Caki2 (cell line): Measurements from ENCODE around the gene PAOX. TPM values are rescaled to one million over a fixed set of nuclear protein-coding genes. Genes with fewer than 3 reads are reported as not detected.
"Not testable (repeated sequence)": the region's sequence is repeated elsewhere in the genome, so short reads cannot be mapped to it uniquely, and the experiment has no call there.

Source experiments
- DNase-seq: peaks from one replicate; pipeline ENCODE4 v3.0.0-alpha.2; 2015; ENCODE audit warnings: low read depth
- in situ Hi-C: cut with HindIII; loops from 2 replicates; pipeline ENCODE4 v1.10.0; 2016; ENCODE audit warnings: low sequenced_read_pairs, low pct_unique_long_range_greater_than_20kb, mixed read lengths
- total RNA-seq: library from RNA; depleted of rRNA; stranded (reverse); fragments of >200 nt; shearing (Covaris generic); gene quantifications from 2 replicates; pipeline ENCODE4 v1.2.3, GENCODE V29; 2014; ENCODE audit warnings: low replicate concordance

Gene PAOX
- total RNA-seq, 1 experiment from 2014 or later = 12.1 TPM

DNA sequence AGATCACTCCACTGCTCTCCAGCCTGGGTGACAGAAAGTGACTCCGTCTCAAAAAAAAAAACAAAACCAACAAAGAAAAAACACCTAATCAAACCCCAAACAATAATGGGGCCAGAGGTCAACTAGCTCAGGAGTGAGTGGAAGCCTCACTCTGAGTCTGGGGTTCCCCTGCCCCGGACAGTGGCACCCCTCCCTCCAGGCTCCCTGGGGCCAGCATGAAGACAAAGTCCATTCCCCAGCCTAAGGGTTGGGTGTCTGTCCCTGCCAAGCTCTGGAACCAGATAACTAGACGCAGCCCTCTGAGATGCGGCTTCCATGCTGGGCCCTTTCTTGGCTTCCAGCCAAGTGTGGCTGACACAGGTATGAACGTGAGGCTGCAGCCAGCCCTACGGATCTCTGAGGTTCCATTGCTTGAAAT lies 19.5 kb upstream of the PAOX start:
- DNase-seq = no peak
- in situ Hi-C loops = no loop called here

DNA sequence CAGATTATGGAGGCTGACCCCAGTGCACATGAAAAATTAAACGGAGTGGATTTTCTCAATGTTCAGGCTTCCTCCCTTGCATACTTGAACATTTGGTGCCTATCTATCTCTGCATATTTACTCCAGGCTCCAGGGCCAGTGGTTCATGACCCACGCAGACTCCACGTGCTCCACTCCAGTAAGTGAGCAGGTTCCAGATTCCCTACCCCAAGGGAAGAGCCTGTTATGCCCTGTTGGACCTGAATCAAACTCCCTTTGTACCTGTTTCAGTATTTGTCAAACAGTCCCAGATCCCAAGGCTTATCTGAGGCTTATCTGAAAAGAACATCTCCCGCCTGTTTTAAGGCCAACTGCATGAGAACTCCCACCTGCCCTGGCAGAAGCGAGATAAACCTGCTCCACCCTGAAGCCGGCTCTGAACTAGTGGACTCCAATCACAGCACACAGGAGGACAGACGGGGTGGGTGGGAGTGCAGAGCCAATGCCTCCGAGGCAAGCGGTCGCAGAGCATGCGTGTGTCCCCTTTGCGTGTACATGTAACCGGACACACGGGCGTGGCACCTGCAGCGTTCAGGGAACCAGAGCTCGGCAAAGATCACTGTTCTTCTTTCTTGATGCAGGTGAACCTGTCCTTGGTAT lies 19.0 kb upstream of the PAOX start:
- in situ Hi-C loops = no loop called here
- no peak for DNase-seq

DNA sequence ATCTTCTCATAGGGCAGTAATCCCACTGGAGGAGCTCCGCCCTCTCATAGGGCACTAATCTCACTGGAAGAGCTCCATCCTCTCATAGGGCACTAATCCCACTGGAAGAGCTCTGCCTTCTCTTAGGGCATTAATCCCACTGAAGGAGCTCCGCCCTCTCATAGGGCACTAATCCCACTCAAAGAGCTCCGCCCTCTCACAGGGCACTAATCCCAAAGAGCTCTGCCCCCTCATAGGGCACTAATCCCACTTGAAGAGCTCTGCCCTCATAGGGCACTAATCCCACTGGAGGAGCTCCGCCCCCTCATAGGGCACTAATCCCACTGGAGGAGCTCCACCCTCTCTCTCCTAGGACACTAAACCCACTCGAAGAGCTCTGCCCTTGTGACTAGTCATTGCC lies 17.8 kb upstream of the PAOX start:
- in situ Hi-C loops = no loop called here
- DNase-seq = no peak

DNA sequence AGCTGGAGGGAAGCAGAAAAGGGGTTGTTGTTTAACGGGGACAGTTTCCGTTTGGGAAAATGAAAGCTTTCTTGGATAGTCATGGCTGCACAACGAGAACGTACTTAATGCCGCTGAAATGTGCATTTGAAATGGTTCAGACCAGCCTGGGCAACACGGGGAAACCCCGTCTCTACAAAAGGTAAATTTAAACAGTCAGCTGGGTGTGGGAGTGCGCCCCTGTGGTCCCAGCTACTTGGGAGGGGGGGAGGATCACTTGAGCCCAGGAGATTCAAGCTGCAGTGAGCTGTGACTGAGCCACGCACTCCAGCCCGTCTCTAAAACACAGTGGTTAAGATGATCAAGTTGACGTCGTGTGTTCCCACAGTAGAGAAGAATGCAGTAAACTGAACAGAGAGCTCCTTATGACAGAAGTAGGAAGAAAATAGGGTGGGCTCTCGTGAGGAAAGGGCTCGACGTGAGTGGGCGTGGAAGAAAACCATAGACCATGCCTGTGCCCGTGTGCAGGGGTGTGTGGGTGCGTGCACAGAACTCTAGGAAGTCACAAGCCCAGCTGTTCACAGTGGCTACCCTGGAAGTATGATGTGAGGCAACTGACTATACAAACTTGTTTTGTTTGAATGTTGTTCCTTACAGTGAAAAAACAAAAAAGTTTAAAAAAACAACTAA lies 17.2 kb upstream of the PAOX start:
- in situ Hi-C loops = no loop called here
- no peak for DNase-seq

DNA sequence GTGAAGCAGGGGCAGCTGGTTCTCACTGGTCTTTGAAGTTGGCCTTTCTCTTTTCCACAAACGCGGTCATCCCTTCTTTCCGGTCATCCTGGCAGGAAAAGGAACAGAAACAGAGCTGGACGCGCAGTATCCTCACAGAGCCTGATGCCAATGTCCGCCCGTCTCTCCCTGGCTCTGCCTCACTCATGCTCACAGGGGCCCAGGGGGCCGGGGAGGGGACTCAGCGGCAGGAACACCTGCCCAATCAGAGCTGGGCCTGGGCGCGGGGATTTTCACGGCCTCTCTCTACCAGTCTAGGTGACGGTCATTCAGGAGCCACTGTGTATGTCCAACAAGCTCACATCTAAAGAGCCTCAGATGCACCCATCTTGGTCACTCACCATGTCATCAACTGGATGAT lies 16.2 kb upstream of the PAOX start:
- DNase-seq = no peak
- in situ Hi-C loops = no loop called here

DNA sequence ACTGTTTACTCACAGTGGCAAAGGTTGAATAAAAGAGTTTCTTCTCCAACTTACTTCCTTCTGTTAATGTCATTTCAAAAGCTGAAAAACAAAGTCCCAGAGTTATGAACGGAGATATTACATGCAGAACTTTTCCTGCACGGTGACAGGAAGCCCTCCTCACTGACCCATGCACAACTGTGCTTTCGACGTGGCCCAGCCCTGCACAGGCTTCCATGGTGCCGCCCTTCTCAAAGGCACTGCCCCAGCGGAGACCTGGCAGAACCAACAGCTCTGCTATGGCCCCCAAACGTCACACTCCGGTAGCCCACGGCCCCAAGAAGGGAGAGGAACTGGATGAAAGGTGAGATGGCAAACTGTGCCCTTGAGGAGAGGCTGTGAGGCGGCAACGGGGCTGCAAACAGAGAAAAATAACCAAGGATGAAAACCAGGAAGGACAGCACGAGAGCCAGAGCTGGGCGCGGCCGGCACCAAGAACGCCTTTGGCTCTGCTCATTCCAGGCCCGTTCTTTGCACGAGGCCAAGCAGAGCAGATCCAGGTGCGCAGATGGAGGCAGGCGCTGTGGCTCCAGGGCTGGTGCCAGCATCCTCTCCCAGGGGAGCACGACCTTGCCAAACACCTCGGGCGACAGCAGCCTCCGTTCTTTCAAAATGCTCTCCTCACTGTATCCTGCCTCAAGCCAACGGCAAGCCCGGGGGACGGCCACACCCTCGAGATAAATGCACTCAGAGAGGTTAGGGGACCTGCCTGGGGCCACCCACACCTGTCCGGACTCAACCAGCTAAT lies 14.2 kb upstream of the PAOX start:
- in situ Hi-C loops = no loop called here
- DNase-seq = no peak

DNA sequence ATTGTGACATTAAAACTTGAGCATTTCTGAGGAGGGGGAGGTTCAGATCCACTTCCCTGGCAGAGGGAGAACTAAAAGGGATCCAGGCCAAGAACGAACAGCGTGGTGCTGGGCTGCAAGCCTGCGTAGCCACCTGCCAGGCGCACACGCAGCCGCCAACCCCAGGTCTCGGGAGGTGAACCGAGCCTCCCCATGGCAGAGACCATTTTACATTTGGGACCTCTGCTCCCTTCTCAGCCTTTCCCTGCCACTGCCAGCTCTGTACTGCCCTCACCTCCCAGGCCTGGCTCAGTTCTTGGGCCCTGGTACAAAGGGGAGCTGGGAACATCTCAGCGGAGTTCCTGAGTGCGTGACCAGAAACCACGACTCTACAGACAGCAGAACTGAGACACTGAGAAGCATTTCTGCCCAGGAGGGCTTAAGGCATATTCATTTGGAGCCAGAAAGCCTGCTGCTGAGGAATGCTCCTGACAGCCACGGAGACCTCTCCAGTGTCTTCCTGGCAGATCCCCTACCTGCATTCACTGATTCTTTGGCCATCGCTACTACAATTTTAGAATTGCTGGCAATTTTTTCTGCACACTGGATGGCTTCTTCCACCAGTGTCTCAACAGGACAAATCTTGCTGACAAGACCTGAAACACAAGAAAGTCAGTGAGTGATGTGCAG lies 13.5 kb upstream of the PAOX start:
- in situ Hi-C loops = no loop called here
- no peak for DNase-seq

DNA sequence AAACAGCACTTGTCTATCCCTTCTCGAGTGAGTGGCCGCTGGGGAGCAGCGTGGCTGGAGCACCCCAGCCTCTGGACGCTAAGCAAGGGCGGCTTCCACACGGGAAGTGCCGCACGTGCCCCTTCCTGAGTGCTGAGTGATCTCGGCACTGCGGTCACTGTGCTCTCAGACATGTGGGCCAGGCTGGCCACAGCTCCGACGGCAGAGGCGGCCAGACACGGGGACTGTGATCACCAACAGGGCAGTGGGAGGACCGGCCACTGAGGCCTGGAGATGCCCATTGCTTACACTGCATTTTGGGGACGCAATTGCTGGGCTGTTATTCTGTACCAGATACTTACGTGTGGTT lies 13.0 kb upstream of the PAOX start:
- in situ Hi-C loops = no loop called here
- DNase-seq = no peak

DNA sequence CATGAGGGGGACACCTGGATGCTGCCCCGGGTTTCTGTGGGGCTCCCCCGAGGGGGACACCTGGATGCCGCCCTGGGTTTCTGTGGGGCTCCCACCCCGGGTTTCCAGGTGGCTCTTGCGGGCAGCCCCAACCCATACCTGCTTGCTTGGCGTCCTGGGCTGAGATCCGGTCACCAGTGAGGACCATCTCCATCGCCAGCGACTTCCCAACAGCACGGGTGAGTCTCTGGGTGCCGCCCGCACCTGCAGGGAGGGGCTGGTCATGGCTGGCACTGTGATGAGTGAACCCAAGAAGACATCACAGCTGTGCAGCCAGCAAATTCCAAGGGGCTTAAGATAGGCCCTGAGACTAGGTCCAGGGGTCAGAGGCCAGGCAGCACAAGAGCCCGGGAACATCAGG lies 12.3 kb upstream of the PAOX start:
- in situ Hi-C loops = no loop called here
- DNase-seq = no peak

DNA sequence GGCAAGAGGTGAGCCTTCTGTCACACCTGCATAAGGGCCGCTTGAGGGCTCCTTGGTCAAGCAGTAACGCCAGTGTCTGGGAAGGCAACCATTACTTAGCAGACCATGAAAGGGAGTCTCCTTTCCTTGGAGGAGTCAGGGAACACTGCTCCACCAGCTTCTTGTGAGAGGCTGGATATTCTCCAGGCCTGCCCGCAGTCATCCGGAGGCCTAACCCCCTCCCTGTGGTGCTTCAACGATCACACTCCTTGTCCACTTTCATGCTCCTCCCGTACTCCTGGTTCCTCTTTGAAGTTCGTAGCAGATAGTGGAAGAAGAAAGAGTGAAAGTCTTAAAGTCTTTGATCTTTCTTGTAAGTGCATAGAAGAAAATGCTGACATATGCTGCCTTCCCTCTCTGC lies 11.6 kb upstream of the PAOX start:
- DNase-seq, in situ Hi-C loops: not testable (repeated sequence)

DNA sequence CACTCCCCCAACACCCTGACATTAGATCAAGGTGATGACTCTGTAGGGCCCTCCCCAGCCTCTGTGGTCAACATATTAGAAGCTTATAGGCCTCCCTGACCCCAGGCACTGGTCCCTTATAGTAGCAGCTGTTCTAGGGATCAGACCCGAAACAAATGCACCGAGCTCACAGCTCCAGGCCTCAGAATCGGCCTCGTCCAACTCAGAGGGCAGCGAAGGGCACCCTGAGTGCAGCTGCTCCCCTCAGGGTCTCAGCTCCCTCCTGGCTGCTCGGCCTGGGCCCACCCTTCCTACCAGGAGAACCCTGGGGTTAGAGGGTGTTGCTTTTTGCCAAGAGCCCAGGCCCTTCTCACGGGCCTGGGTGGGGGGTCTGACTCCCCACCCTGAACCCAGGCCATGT lies 10.9 kb upstream of the PAOX start:
- in situ Hi-C loops = no loop called here
- DNase-seq = no peak

DNA sequence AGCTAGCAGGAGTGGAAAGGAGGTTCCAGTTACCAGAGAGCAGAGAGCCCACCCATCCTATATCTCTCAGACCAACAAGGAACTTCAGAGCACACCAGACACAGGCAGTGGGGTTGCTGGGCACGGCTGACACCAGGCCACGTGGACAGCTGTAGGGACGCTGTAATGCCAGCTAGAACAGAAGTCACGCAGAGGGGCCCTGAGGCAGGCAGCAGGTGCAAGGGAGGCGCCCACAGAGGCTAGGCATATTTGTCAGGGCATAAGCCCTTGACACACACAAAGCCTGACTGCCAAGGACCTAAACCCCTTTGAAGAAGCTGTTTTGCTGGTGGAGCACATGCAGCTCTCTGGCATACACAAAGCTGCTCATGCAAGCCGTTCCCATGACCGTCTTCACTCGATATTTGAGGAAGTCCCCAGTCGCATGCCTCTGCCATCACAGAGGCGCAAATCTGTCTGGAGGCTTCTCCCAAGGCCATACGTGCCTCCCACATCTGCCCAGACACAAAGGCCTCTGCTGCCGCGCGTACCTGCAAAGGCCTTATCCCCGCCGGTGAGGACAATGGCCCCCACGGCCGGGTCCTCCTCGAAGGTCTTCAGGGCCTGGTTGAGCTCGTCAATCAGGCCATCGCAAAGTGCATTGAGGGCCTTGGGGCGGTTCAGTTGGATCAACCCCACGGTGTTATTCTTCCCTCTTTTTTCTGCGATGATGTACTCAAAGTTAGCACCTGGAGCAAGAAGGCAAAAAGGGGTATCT lies 8.9 kb upstream of the PAOX start:
- in situ Hi-C loops = no loop called here
- DNase-seq = no peak

DNA sequence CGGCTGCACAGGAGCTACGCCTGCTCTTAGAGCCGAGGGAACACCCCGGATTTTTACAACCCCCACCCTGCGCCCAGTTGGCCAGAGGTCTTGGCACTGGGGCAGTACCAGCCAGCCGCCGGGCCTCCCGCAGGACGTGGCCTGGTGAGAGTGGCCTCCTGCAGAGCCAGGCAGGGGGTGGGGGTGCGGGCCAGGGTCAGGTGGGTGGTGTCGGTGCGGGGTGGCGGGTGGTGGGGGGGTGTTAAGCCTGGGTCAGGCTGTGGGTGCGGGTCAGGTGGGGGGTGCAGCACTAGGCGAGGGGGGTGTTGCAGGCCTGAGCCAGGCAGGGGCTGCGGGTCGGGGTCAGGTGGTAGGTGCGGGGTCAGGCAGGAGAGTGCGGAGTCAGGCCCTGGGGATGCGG lies 6.6 kb upstream of the PAOX start:
- in situ Hi-C loops = no loop called here

DNA sequence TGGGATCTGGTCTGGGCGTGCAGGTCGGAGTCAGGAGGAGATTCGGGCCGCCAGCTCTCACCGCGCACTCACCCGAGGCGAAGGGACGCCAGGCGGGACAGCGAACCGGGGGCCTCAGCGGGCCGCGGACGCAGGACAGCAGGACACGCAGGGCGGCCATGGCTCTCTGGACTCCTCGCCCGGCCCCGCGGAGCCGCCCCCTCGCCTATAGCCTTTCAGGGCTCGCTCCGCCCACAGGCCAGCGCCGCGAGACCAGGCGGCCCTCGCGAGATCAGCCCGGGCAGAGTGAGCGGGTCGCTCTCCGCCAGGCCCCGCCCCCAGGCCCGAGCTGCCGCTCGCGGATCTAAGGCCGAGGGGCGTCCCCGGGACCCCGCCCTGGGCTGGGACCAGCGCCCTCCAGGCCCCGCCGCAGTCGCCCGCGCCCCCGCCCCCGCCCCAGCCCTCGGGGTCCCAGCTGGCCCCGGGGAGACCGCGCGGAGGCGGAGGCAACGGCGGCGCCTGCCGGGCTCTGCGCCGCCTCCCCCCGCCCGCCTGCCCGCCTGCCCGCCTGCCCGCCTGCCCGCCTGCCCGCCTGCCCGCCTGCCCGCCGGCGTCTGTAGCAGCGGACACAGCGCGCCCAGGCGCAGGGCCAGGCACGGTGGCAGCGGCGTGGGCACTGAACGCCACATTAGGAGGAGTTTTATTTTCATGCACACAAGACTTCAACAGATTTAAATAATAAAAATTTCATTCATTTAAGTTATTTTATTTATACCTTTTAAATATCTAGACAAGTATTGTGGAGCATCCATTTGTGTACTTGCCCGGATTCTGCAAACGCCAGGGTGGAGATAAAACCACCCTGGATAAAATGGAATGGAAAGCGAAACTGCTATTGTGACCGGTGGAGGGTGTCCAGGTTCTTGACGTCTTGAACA lies 5.6 kb upstream of the PAOX start, which contains the start of gene ECHS1:
Gene ECHS1, minus strand, starts transcription at position 181 of the 917 bp plus-strand sequence. Its CDS starts 21 bp downstream, at position 160.
- peak; percentile 87 for DNase-seq
- in situ Hi-C loops = no loop called here

More for the DNA sequence above, 6.6 kb upstream of the PAOX start:
- DNase-seq = no peak

DNA sequence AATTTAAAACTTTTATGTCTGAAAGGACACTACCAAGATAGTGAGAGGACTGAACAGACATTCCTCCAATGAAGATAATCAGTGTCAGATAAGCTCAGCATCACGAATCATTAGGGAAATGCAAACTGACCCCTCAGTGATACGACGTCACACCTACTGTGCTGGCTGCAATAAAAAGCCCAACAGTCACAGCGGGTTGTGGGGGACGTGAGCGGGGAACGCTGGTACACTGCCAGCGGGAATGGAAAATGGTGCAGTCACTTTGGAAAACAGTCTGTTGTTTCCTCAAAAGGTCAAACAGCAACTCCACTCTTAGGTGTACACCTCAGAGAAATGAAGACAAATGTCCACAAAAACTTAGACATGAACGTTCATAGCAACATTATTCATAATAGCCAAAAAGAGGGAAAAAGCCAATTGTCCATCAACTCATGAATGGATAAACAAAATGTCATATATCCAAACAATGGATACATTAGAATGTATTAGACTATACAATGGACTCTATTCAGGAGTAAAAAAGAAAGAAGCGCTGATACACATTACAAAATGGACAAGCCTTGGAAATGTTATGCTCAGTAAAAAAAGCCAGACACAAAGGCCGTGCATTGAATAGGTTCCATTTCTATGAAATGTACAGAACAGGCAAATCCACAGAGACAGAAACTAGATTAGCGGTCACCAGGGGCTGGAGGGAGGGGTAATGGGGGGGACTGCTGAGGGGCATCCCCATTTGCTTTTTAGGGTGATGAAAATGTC lies 3.5 kb upstream of the PAOX start:
- no peak for DNase-seq
- in situ Hi-C loops = no loop called here

DNA sequence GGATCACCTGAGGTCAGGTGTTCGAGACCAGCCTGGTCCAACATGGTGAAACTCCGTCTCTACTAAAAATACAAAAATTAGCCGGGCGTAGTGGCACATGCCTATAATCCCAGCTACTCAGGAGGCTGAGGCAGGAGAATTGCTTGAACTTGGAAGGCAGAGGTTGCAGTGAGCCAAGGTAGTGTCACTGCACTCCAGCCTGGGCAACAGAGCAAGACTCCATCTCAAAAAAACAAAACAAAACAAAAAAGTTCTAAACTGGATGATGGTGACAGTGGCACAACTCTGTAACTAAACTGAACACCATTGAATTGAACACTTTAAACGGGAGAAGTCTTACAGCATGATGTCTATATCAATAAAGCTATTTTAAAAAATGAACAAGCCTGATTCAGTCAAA lies 2.9 kb upstream of the PAOX start:
- in situ Hi-C loops, DNase-seq: not testable (repeated sequence)
